Naive thymus-derived CD8-positive, alpha-beta T cell (primary cell): ENCODE measurements around the gene SRPRB. TPM values are rescaled to one million over a fixed set of nuclear protein-coding genes. Genes with fewer than 3 reads are reported as not detected.

Experiments used
- ATAC-seq, 2 donors: fragments of 150-1000 bp; cut with Tn5 transposase in 1 of 2; sonication (Bioruptor Pico), chemical (Tn5 transposase) in 1 of 2; 1 replicate in 1 of 2; 2 replicates in 1 of 2; pipeline ENCODE4 v1.10.0; 2021; ENCODE audit warnings: mild to moderate bottlenecking in 2 of 2, moderate library complexity in 2 of 2
- POLR2A ChIA-PET: fragments of 350-600 bp; sonication (Branson Sonifier 250); formaldehyde crosslinking; loops from one replicate; lab custom pipeline; 2021; ENCODE audit warnings: antibody characterized with exemption; lab: Charles Lee
- DNase-seq, 10 donors: peaks; one replicate each; pipeline versions ENCODE4 v3.0.0 to v3.0.0-alpha.2; 2020 to 2022
- H3K27ac Mint-ChIP-seq, 10 donors: one replicate each; pipeline ENCODE4 v1.8.0; 2020 to 2022; ENCODE audit warnings: mild to moderate bottlenecking in 10 of 10, mixed read lengths in 10 of 10, moderate library complexity in 4 of 10, inconsistent platforms in 1 of 10
- H3K27me3 Mint-ChIP-seq, 5 donors: one replicate each; pipeline ENCODE4 v1.8.0; 2021 to 2022; ENCODE audit warnings: mixed read lengths in 5 of 5
- H3K36me3 Mint-ChIP-seq, 3 donors: one replicate each; pipeline ENCODE4 v1.8.0; 2020 to 2022; ENCODE audit warnings: mixed read lengths in 3 of 3, mild to moderate bottlenecking in 2 of 3, inconsistent platforms in 1 of 3
- H3K4me1 Mint-ChIP-seq, 4 donors: one replicate each; pipeline ENCODE4 v1.8.0; 2021 to 2022; ENCODE audit warnings: mixed read lengths in 4 of 4
- H3K4me3 Mint-ChIP-seq, 10 donors: one replicate each; pipeline ENCODE4 v1.8.0; 2020 to 2022; ENCODE audit warnings: mild to moderate bottlenecking in 10 of 10, mixed read lengths in 10 of 10, moderate library complexity in 6 of 10, inconsistent platforms in 1 of 10
- H3K9me3 Mint-ChIP-seq, 9 donors: one replicate each; pipeline ENCODE4 v1.8.0; 2020 to 2022; ENCODE audit warnings: mixed read lengths in 9 of 9, mild to moderate bottlenecking in 3 of 9, inconsistent platforms in 1 of 9, moderate library complexity in 1 of 9
- polyA plus RNA-seq, 3 donors: library from polyadenylated mRNA; unstranded; fragments of 300-500 nt; fragmentation: Illumina TruSeq; gene quantifications; one replicate each; pipeline ENCODE4 v1.2.3, GENCODE V29; 2021
- total RNA-seq, 8 experiments: library from RNA in 2 of 8; stranded (reverse) in 2 of 8; gene quantifications; one replicate each; pipeline ENCODE4 v1.2.3 and lab custom pipeline; 2021 to 2026

SRPRB gene
- total and polyA plus RNA-seq, 5 experiments from 2014 or later, result 34.4 to 48.7 (median 38.2) TPM

DNA sequence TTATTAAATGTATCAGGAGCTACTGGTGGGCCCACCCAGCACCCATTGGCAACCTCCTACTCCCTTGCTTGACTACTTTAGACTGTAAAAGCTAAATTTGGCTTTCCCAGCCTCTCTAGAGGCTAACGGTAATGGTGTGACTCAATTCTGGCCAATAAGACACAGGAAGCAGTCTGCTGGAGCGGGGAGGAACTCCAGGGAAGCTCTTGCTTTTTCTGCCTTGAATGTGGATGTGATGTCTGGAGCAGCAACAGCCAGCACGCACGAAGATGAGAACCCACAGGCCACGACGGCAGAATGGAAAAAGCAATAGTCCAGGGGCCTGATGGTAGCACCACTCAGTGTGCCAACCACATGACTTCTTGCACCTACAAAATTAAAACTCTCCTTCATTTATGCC lies 50.2 kb downstream of the SRPRB start:
- Mint-ChIP-seq H3K4me1 (peaks cover 0 to 10% (median 3%) of the 10 kb centered on the region in 4 donors), H3K4me3 (no peak overlapping the region), H3K9me3 (peaks cover 0 to 2% (median 0%) of the 10 kb centered on the region in 9 donors), H3K27me3 (peaks cover 0 to 2% (median 0%) of the 10 kb centered on the region in 5 donors), H3K36me3 (no peaks in the 10 kb centered on the region), H3K27ac (no peak overlapping the region)
- no peak for ATAC-seq
- DNase-seq, result no peak
- POLR2A ChIA-PET, result no interaction called here

GRCh38 chr3:133856316-133856715 lies 50.7 kb downstream of the SRPRB start:
- no peak for DNase-seq
- Mint-ChIP-seq H3K36me3 (no peaks in the 10 kb centered on the region), H3K27ac (no peak overlapping the region), H3K27me3 (peaks cover 0 to 1% (median 0%) of the 10 kb centered on the region in 5 donors), H3K9me3 (peaks cover 0 to 2% (median 0%) of the 10 kb centered on the region in 9 donors), H3K4me3 (no peak overlapping the region), H3K4me1 (peaks cover 0 to 10% (median 3%) of the 10 kb centered on the region in 4 donors)
- POLR2A ChIA-PET, result no interaction called here
- ATAC-seq, result no peak

DNA sequence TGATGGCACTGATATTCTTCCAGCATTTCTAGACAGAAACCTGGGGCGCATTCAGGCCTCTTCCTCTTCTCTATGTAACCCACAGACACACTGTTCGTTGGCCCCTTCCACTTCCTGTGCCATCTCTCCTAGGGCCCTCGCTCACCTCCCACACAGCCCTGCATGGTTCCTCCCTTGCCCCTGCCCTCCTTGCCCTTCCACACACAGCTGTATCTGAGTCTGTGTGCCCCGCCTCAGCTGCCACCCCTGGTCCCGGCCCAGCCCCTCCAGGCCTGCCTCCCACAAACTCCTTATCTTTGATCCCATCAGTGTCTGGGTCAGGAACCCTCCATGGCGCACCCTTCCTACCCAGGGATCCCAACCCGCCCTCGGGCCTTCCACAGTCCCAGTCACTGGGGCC lies 52.2 kb downstream of the SRPRB start:
- no peak overlapping the region for H3K27ac Mint-ChIP-seq
- H3K4me3 Mint-ChIP-seq, result no peak overlapping the region
- H3K4me1 Mint-ChIP-seq, result peaks cover 0 to 10% (median 3%) of the 10 kb centered on the region in 4 donors
- H3K9me3 Mint-ChIP-seq, result no peaks in the 10 kb centered on the region
- H3K27me3 Mint-ChIP-seq, result no peaks in the 10 kb centered on the region
- no peaks in the 10 kb centered on the region for H3K36me3 Mint-ChIP-seq
- POLR2A ChIA-PET, result no interaction called here
- ATAC-seq (no peak), DNase-seq (no peak)

DNA sequence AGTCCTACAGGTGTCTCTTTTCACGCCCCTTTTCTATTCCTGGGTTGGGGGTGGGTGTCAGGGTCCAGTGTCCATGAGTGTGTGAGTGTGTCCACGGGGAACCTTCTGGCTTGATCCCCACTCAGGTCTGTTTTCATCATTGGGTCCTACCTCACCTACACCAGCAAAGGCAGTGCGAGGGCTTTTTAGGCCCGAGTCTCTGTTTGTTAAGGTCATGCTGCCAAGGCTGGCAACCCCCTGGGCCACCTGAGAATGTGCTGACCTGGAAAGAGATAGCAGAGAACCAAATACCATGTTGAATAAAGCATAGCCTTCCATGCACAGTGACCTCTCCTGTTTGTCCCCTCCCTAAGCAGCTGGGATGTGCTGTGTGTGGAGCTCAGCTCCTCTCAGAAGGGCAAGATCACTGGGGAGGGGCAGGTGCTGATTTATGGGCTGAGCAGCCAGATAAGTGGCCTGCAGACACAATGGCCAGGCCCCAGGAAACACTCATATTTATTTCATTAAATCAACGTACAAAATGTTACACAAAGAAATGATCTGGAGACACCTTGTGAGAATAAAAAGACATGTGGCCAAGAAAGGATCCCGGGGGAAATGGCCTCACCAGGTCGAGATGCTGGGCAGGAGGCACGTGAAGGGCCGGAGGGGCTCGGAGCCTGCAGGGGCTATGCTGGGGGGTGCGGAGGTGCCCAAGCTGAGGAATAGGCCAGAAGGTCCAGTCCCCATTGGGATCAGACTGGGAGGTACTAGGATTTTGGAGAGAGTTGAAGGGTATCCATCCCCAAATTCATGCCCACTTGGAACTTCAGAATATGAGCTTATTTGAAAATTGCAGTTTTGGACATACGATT lies 54.0 kb downstream of the SRPRB start:
- DNase-seq (no peak), ATAC-seq (no peak)
- H3K27ac Mint-ChIP-seq, result no peak overlapping the region
- peaks cover 0 to 10% (median 3%) of the 10 kb centered on the region in 4 donors for H3K4me1 Mint-ChIP-seq
- no peaks in the 10 kb centered on the region for H3K27me3 Mint-ChIP-seq
- no peaks in the 10 kb centered on the region for H3K36me3 Mint-ChIP-seq
- no peak overlapping the region for H3K4me3 Mint-ChIP-seq
- POLR2A ChIA-PET, result no interaction called here
- H3K9me3 Mint-ChIP-seq, result no peaks in the 10 kb centered on the region

GRCh38 chr3:133860519-133860918 lies 54.9 kb downstream of the SRPRB start:
- H3K9me3 Mint-ChIP-seq, result no peaks in the 10 kb centered on the region
- no peaks in the 10 kb centered on the region for H3K27me3 Mint-ChIP-seq
- POLR2A ChIA-PET, result no interaction called here
- no peak overlapping the region for H3K4me3 Mint-ChIP-seq
- no peak overlapping the region for H3K27ac Mint-ChIP-seq
- ATAC-seq (no peak), DNase-seq (no peak)
- H3K36me3 Mint-ChIP-seq, result no peaks in the 10 kb centered on the region
- peaks cover 0 to 10% (median 3%) of the 10 kb centered on the region in 4 donors for H3K4me1 Mint-ChIP-seq

- POLR2A ChIA-PET, result no interaction called here
- DNase-seq (no peak), ATAC-seq (no peak)
- H3K9me3 Mint-ChIP-seq, result no peaks in the 10 kb centered on the region
- H3K27me3 Mint-ChIP-seq, result peaks cover 0 to 4% (median 0%) of the 10 kb centered on the region in 5 donors
- no peaks in the 10 kb centered on the region for H3K36me3 Mint-ChIP-seq
- no peak overlapping the region for H3K27ac Mint-ChIP-seq
- peaks cover 0 to 10% (median 3%) of the 10 kb centered on the region in 4 donors for H3K4me1 Mint-ChIP-seq
- no peak overlapping the region for H3K4me3 Mint-ChIP-seq
Measured at GRCh38 chr3:133862161-133862560, 56.5 kb downstream of the SRPRB start.

DNA sequence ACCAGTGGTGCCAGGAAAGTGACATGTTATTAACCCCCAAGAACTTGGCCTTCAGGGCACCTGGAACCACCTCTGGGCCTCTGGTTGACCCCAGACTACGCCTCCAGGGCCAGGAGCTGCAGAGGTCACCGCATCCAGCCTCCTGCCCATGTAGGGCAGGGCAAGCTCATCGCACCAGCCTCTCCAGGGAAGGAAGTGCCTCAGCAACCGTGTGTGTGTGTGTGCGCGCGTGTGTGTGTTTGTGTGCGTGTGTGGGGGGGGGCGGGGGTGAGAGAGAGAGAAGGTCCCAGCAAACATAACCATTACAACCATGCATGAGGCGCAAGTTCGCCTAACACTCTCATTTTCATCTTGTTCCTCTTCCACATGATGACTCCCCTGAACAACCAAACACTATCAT lies 58.3 kb downstream of the SRPRB start:
- Mint-ChIP-seq H3K4me1 (no peaks in the 10 kb centered on the region), H3K4me3 (no peak overlapping the region), H3K27me3 (peaks cover 2 to 9% (median 5%) of the 10 kb centered on the region in 5 donors), H3K9me3 (no peaks in the 10 kb centered on the region), H3K27ac (no peak overlapping the region), H3K36me3 (no peaks in the 10 kb centered on the region)
- DNase-seq (no peak), ATAC-seq (no peak)
- POLR2A ChIA-PET, result no interaction called here

DNA sequence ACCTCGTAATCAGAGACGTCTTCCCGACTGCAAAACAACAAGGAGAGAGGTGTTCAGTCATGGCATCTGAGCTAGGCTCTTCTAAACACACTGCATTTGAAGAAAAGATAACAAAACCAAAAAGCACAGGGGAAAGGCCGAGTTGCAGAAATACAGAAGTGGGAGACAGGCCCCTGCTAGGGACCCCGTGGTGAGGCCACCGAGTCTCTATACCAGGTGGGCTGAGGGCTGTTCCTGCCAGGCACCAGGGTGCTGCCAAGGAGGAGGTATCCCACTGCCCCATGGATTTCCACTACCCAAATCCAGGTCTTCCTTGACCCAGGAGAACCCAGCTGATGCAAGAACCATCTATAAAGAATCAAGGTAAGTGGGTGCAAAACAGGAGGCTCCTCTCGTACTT lies 59.0 kb downstream of the SRPRB start:
- Mint-ChIP-seq H3K4me3 (no peak overlapping the region), H3K36me3 (no peaks in the 10 kb centered on the region), H3K4me1 (no peaks in the 10 kb centered on the region), H3K27me3 (peaks cover 3 to 13% (median 7%) of the 10 kb centered on the region in 5 donors), H3K27ac (no peak overlapping the region), H3K9me3 (peaks cover 0 to 3% (median 0%) of the 10 kb centered on the region in 9 donors)
- POLR2A ChIA-PET, result no interaction called here
- DNase-seq (no peak), ATAC-seq (no peak)

- no peaks in the 10 kb centered on the region for H3K36me3 Mint-ChIP-seq
- no peak overlapping the region for H3K4me3 Mint-ChIP-seq
- H3K27me3 Mint-ChIP-seq, result peaks cover 4 to 17% (median 11%) of the 10 kb centered on the region in 5 donors
- H3K27ac Mint-ChIP-seq, result no peak overlapping the region
- DNase-seq, result no peak
- peaks cover 0 to 3% (median 0%) of the 10 kb centered on the region in 9 donors for H3K9me3 Mint-ChIP-seq
- no peak for ATAC-seq
- POLR2A ChIA-PET, result no interaction called here
- no peaks in the 10 kb centered on the region for H3K4me1 Mint-ChIP-seq
Measured at GRCh38 chr3:133865136-133865855, 59.7 kb downstream of the SRPRB start.

- no peak overlapping the region for H3K4me3 Mint-ChIP-seq
- no peak for ATAC-seq
- POLR2A ChIA-PET, result no interaction called here
- H3K27me3 Mint-ChIP-seq, result peaks cover 4 to 25% (median 14%) of the 10 kb centered on the region in 5 donors
- H3K36me3 Mint-ChIP-seq, result no peaks in the 10 kb centered on the region
- no peak overlapping the region for H3K27ac Mint-ChIP-seq
- no peaks in the 10 kb centered on the region for H3K4me1 Mint-ChIP-seq
- no peak for DNase-seq
- peaks cover 0 to 3% (median 0%) of the 10 kb centered on the region in 9 donors for H3K9me3 Mint-ChIP-seq
Measured at GRCh38 chr3:133866141-133866540, 60.5 kb downstream of the SRPRB start.

- DNase-seq (no peak), ATAC-seq (no peak)
- H3K27ac Mint-ChIP-seq, result no peak overlapping the region
- H3K9me3 Mint-ChIP-seq, result peaks cover 0 to 3% (median 0%) of the 10 kb centered on the region in 9 donors
- H3K4me1 Mint-ChIP-seq, result no peaks in the 10 kb centered on the region
- no peaks in the 10 kb centered on the region for H3K36me3 Mint-ChIP-seq
- peaks cover 4 to 25% (median 14%) of the 10 kb centered on the region in 5 donors for H3K27me3 Mint-ChIP-seq
- H3K4me3 Mint-ChIP-seq, result no peak overlapping the region
- POLR2A ChIA-PET, result no interaction called here
Measured at GRCh38 chr3:133868186-133868585, 62.6 kb downstream of the SRPRB start.

- H3K36me3 Mint-ChIP-seq, result no peaks in the 10 kb centered on the region
- peaks cover 4 to 25% (median 14%) of the 10 kb centered on the region in 5 donors for H3K27me3 Mint-ChIP-seq
- H3K9me3 Mint-ChIP-seq, result peaks cover 0 to 3% (median 0%) of the 10 kb centered on the region in 9 donors
- no peak overlapping the region for H3K4me3 Mint-ChIP-seq
- POLR2A ChIA-PET, result no interaction called here
- DNase-seq (no peak), ATAC-seq (no peak)
- no peak overlapping the region for H3K27ac Mint-ChIP-seq
- no peaks in the 10 kb centered on the region for H3K4me1 Mint-ChIP-seq
Measured at GRCh38 chr3:133868758-133869475, 63.3 kb downstream of the SRPRB start.
